Lower leg skin (tissue), 4 donors: ENCODE results near the gene MMRN2. TPM values are rescaled to one million over a fixed set of nuclear protein-coding genes. Genes with fewer than 3 reads are reported as not detected.

ENCODE experiments used
- DNase-seq, 2 donors: peaks; one replicate each; pipeline ENCODE4 v3.0.0-alpha.2; 2019; ENCODE audit warnings: low spot score in 2 of 2
- H3K4me3 ChIP-seq: fragments of 200-600 bp; sonication (generic); 2 replicates; pipeline ENCODE4 v1.5.1; 2017; ENCODE audit warnings: mild to moderate bottlenecking, low read depth; ENCODE audit not compliant: poor library complexity, severe bottlenecking
- POLR2A ChIP-seq, 2 donors: fragments of 450-650 bp; IDR thresholded peaks; one replicate each; pipeline ENCODE4 v1.6.1; 2016 to 2017; ENCODE audit warnings: antibody characterized with exemption in 2 of 2, mild to moderate bottlenecking in 1 of 2, moderate library complexity in 1 of 2
- WGBS, 2 donors: methylation state at CpG; one replicate each; pipeline ENCODE4 v1.1.5; 2018; 5-methylcytosine and 5-hydroxymethylcytosine counted together
- intact Hi-C: fragments of 100-400 bp; cut with DNase I; formaldehyde crosslinking; loops from one replicate; pipeline ENCODE4 v1.15.0; 2023; ENCODE audit warnings: low total_unique reads
- total RNA-seq, 4 donors: library from RNA; depleted of rRNA; stranded (reverse); fragments of >200 nt; gene quantifications; one replicate each; pipeline ENCODE4 v1.1.0, GENCODE V29; 2016
- TF ChIP-seq, protein P1 (sequence below), 3 donors: fragments of 450-650 bp; IDR thresholded peaks; one replicate each; pipeline ENCODE4 v1.5.1; 2016; ENCODE audit warnings: antibody characterized with exemption in 3 of 3, mild to moderate bottlenecking in 3 of 3, moderate library complexity in 2 of 3

The MMRN2 gene
- total RNA-seq, 4 donors from 2014 or later = 24.5 to 50.8 (median 40.2) TPM

DNA sequence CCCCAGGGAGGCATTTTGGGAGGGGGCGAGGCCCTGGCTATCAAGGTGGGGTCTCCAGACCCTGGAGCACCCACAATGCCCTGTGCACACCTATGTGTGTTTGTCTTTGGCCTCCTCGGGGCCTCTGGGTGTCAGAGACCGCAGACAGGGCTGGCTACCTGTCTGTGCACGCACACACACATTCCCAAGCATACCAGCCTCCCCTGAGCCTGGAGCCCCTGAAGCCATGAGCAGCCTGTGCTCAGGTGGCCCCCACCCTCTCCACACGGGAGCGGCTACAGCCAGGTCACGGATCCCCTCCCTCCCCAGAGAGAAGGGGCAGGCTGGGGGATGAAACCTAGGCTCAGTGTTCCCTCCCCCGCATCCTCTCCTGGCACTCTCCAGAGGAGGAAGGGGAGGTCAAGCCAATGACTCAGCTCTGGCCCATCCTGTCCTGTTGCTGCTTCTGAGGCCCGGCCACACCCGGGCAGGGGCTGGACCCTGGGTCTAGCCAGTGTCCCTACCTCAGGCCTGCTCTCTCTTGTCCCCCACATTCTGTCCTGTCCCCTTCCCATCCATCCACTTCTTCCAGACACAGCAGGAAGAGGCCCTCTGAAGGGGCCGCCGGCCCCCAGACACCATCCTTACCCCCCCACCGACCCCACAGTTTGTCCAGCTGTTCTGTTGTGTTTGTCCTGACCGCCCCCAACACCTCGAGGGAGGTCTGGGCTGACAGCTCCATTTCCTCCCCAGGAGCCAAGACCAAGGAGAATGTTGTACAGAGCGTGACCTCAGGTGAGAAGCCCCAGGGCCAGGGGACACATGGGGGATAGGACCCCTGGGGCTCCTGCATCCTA, 1.7 kb upstream of the MMRN2 start:
- 51 to 55% methylated on average over 13 to 16 of the region's 16 CpGs for WGBS, 2 donors
- intact Hi-C loops = no loop called here
- TF ChIP-seq POLR2A (IDR thresholded peaks at IDR 0.05) = no peak
- TF ChIP-seq, protein P1, sequence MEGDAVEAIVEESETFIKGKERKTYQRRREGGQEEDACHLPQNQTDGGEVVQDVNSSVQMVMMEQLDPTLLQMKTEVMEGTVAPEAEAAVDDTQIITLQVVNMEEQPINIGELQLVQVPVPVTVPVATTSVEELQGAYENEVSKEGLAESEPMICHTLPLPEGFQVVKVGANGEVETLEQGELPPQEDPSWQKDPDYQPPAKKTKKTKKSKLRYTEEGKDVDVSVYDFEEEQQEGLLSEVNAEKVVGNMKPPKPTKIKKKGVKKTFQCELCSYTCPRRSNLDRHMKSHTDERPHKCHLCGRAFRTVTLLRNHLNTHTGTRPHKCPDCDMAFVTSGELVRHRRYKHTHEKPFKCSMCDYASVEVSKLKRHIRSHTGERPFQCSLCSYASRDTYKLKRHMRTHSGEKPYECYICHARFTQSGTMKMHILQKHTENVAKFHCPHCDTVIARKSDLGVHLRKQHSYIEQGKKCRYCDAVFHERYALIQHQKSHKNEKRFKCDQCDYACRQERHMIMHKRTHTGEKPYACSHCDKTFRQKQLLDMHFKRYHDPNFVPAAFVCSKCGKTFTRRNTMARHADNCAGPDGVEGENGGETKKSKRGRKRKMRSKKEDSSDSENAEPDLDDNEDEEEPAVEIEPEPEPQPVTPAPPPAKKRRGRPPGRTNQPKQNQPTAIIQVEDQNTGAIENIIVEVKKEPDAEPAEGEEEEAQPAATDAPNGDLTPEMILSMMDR (IDR thresholded peaks at IDR 0.05) = no peak
- peak in 1 of 2 donors; percentile 88 for DNase-seq
- no peak overlapping the region for H3K4me3 ChIP-seq

DNA sequence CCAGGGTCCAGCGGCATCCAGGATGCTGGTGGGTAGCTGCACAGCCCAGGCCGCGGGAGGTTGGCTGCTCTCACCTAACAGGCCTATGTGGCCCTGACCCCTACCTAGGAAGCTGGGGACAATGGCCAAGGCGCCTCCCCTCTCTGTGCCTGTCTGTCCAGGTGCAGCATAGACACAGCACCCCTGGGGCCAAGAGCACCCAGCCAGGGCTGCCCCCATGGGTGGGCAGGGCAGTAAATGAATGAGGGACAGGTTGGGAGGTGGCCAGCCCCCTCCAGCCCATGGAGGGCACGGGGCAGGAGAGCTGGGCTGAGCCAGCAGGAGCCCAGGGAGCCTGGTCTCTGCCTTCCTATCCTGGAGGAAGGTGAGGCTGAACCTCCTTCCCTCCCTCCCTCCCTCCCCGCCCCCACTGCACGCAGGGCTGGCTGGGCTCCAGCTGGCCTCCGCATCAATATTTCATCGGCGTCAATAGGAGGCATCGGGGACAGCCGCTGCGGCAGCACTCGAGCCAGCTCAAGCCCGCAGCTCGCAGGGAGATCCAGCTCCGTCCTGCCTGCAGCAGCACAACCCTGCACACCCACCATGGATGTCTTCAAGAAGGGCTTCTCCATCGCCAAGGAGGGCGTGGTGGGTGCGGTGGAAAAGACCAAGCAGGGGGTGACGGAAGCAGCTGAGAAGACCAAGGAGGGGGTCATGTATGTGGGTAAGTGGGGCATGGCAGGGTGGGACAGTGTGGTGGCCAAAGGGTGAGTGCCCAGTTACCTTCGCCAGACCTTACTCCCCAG, 893 bp upstream of the MMRN2 start, which contains the start of gene SNCG:
Gene SNCG (plus strand): TSS at position 484 of the 785 bp plus-strand sequence. CDS start 99 bp downstream, at position 583.
- no peak within 1 kb of the TSS for H3K4me3 ChIP-seq
- TF ChIP-seq POLR2A (IDR thresholded peaks at IDR 0.05) = no peak
- TF ChIP-seq, protein P1 (IDR thresholded peaks at IDR 0.05) = no peak
- peak in 1 of 2 donors; percentile 30 for DNase-seq
- 20 to 48% methylated on average over 15 to 17 of the region's 22 CpGs for WGBS, 2 donors
- intact Hi-C loops = no loop called here

DNA sequence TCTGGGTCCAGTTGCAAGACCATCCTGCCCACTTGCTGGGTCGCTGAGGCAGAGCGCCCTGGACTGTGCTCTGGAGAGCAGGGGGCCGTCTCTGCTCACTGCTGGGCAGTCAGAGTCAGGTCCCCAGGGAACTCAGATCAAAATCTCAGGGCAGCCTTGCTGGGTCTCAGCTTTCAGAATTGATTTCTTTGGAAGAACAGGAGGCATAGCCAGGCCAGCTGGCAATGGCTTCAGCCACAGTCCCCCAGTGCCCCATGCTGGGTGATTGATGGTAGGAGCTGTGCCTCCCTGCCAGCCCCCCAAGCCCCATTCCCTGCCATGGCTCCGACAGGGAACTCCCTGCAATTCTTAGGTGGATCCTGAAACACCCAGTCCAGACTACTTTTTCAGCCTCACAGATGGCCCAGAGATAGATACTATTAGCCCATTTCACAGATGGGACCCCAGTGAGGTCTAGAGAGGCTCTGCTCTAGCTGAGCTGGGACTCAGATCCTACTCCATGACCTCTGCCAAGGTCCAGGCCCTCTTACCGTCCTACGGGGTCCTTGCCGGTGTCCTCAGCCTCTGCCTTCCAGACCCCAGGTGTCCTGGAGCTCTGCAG, 467 bp downstream of the MMRN2 start:
- intact Hi-C loops = no loop called here
- no peak for DNase-seq
- 74 to 88% methylated on average over 6 to 7 of the region's 7 CpGs for whole genome bisulfite sequencing, 2 donors
- TF ChIP-seq POLR2A (IDR thresholded peaks at IDR 0.05) = no peak
- TF ChIP-seq, protein P1 (IDR thresholded peaks at IDR 0.05) = no peak
- no peak overlapping the region for H3K4me3 ChIP-seq

DNA sequence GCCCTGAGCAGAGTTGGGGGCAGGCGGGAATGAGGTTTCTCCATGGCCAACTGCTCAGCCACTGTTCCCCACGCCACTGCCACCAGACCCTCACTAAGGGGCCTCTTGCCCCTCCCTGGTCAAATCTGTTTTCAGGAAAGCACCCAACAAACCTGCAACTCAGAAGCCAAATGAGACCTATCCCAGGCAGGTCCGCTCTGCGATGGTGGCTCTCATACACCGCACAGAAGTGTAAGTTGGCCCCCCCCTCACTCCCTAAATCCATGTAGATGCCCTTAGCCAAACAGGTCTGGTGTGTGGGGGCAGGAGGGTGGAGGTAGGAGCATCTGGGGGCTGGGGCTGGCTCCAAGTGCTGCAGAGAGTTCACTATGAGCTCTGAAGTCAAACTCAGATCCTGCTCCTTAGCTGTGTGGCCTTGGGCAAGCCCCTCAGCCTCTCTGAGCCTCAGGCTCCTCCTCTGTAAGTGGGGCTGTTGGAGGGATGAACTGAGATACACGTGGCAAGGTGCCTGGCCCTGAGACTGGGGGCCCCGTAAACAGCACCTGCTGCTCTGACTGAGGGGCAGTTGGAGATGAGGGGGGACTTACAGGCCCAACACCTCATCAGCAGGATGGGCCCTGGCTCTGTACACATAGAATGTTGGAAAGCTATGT, 1.1 kb downstream of the MMRN2 start:
- intact Hi-C loops = no loop called here
- no peak for DNase-seq
- 77 to 81% methylated on average over 7 of the region's 7 CpGs for WGBS, 2 donors
- TF ChIP-seq, protein P1 (IDR thresholded peaks at IDR 0.05) = no peak
- no peak for TF ChIP-seq POLR2A (IDR thresholded peaks at IDR 0.05)
- no peak overlapping the region for H3K4me3 ChIP-seq

DNA sequence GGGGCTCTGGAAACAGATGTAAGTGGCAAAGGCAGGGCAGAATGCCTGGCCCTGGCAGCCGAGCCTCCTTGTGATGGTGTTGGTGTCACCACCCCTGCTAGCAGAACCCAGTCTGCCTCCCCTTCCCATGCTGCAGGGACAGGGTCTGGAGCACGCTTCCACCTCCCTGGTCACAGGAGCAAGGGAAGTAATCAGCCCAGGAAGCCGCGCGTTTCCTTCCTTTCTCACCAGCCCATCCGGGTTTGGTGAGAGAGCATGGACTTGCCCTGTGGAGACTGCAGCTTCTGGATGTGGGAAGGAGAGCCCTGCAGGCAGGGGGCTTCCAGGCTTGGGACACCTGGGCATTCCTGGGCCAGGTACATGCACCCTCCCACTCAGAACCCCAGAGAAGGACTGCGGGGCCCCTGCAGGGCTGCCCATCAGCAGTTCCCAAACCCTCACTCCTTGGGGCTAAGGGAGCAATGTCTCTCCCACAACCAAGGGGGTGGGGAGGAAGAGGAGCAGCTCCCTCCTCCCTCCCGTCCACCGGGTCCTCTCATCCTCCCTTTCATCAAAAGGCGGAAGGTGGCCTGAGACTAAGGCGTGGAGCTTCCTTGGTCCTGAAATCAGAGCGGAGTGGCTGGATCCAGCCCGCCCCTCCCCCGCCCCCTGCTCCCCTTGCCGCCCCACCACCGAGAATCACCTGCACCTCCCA, 1.8 kb downstream of the MMRN2 start:
- no peak overlapping the region for H3K4me3 ChIP-seq
- WGBS, 2 donors = 59 to 61% methylated on average over 16 of the region's 16 CpGs
- TF ChIP-seq, protein P1 (IDR thresholded peaks at IDR 0.05) = no peak
- TF ChIP-seq POLR2A (IDR thresholded peaks at IDR 0.05) = no peak
- intact Hi-C loops = no loop called here
- DNase-seq = no peak
